Prostate gland (tissue), 2 donors: ENCODE results near the gene DYNLRB2. TPM values are rescaled to one million over a fixed set of nuclear protein-coding genes. Genes with fewer than 3 reads are reported as not detected.

Experiments used
- DNase-seq: peaks from one replicate; pipeline ENCODE4 v3.0.0-alpha.2; 2019; ENCODE audit warnings: low spot score
- H3K27ac ChIP-seq, 2 donors: fragments of 200-600 bp; sonication (generic); 2 replicates each; pipeline ENCODE4 v1.5.1; 2017 to 2019
- H3K27me3 ChIP-seq: fragments of 200-600 bp; sonication (generic); replicated peaks from 2 replicates; pipeline ENCODE4 v1.5.1; 2019; ENCODE audit not compliant: insufficient read depth
- H3K36me3 ChIP-seq, 2 donors: fragments of 200-600 bp; sonication (generic); 1 replicate in 1 of 2; 2 replicates in 1 of 2; pipeline versions ENCODE4 v1.5.1 to v1.8.1; 2017 to 2019
- H3K4me1 ChIP-seq: fragments of 200-600 bp; sonication (generic); replicated peaks from 2 replicates; pipeline ENCODE4 v1.5.1; 2019
- H3K4me3 ChIP-seq, 2 donors: fragments of 200-600 bp; sonication (generic); 2 replicates each; pipeline ENCODE4 v1.5.1; 2017 to 2019
- H3K9me3 ChIP-seq: fragments of 200-600 bp; sonication (generic); 2 replicates; pipeline ENCODE4 v1.5.1; 2017
- POLR2A ChIP-seq: fragments of 450-650 bp; IDR thresholded peaks from one replicate; pipeline ENCODE4 v1.6.1; 2016; ENCODE audit warnings: antibody characterized with exemption, mild to moderate bottlenecking
- POLR2AphosphoS5 ChIP-seq: sonication (generic); formaldehyde crosslinking; IDR thresholded peaks from one replicate; pipeline ENCODE4 v1.6.1; 2017; ENCODE audit warnings: antibody characterized with exemption
- WGBS: methylation state at CpG from one replicate; pipeline ENCODE4 v1.1.5; 2018; 5-methylcytosine and 5-hydroxymethylcytosine counted together
- intact Hi-C: fragments of 100-400 bp; cut with DNase I; formaldehyde crosslinking; loops from one replicate; pipeline ENCODE4 v1.14.2; 2022
- total RNA-seq, 2 donors: library from RNA; depleted of rRNA; stranded (reverse); fragments of >200 nt; gene quantifications; one replicate each; pipeline ENCODE4 v1.1.0, GENCODE V29; 2016
- TF ChIP-seq, protein P1 (sequence below), 4 experiments: fragments of 200-600 bp in 2 of 4; fragments of 450-650 bp in 2 of 4; sonication (generic) in 2 of 4; IDR thresholded peaks; 1 replicate in 3 of 4; 2 replicates in 1 of 4; pipeline ENCODE4 v1.5.1; 2016 to 2019; ENCODE audit warnings: antibody characterized with exemption in 4 of 4, mild to moderate bottlenecking in 2 of 4, moderate library complexity in 2 of 4

The DYNLRB2 gene
- total RNA-seq, 2 donors from 2014 or later: 4.6 to 43.5 TPM

DNA sequence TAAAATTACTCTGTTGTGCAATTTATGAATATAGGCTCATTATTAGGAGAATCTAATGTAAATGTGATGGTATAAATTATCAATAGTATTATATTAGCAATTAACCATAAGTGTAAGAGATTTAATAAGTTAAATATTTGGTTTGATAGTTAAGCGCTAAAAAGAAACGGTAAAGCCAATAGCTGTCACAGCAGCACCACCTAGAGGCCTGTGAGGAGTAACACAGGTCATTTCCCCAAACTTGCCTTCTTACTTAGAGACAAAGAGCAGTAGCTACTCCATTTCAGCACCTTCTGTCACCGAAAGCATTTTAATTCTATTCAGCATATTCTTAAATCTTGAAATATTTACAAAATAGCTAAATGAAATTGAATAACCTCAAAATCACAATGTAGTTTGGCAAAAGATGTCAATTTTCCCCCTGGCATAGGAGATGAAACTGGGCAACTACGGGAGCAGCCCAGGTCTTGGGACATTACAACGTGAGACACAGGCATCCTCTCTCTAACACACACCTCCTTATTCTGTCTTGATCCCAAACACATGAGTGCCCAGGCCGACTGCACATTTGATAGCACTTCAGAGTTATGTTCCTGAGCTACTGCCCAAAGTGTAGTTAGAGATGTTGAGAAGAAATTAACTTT lies 14.3 kb upstream of the DYNLRB2 start:
- TF ChIP-seq POLR2A (no peak), POLR2AphosphoS5 (peak; percentile 6)
- TF ChIP-seq, protein P1, sequence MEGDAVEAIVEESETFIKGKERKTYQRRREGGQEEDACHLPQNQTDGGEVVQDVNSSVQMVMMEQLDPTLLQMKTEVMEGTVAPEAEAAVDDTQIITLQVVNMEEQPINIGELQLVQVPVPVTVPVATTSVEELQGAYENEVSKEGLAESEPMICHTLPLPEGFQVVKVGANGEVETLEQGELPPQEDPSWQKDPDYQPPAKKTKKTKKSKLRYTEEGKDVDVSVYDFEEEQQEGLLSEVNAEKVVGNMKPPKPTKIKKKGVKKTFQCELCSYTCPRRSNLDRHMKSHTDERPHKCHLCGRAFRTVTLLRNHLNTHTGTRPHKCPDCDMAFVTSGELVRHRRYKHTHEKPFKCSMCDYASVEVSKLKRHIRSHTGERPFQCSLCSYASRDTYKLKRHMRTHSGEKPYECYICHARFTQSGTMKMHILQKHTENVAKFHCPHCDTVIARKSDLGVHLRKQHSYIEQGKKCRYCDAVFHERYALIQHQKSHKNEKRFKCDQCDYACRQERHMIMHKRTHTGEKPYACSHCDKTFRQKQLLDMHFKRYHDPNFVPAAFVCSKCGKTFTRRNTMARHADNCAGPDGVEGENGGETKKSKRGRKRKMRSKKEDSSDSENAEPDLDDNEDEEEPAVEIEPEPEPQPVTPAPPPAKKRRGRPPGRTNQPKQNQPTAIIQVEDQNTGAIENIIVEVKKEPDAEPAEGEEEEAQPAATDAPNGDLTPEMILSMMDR (IDR thresholded peaks at IDR 0.05): peak; percentile 28 to 78 (median 62)
- 32% methylated on average over 6 of the region's 6 CpGs for WGBS
- Histone ChIP-seq H3K27me3 (no peaks in the 10 kb centered on the region), H3K4me3 (no peak overlapping the region), H3K27ac (no peak overlapping the region), H3K9me3 (no peaks in the 10 kb centered on the region), H3K4me1 (no peaks in the 10 kb centered on the region), H3K36me3 (no peaks in the 10 kb centered on the region)
- intact Hi-C loops: loop anchor here (10.0 kb wide), 1 partner anchor 922 kb away; the partner anchor contains the start of gene MAF
- peak; percentile 50 for DNase-seq

DNA sequence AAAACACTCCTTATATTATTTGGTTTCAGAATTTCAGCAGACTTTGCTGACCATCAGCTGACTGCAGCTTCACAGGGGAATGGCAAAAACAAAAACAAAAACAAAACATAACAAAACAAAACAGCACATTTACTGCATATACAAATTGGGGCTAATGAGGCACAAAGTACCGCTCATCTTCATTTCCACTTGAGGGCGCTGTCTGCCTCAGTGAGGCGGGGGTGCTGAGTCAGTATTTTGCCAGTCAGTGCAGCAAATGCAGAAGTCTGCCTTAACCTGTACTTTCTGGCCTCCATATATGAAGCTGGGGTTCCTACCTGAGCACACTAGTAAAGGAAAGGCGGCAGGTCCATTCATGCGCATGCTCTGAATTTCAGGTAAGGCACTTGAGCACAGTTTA lies 13.5 kb upstream of the DYNLRB2 start:
- intact Hi-C loops: loop anchor here (10.0 kb wide), 1 partner anchor 922 kb away; the partner anchor contains the start of gene MAF
- no peak for TF ChIP-seq POLR2AphosphoS5
- TF ChIP-seq, protein P1 (IDR thresholded peaks at IDR 0.05): peak in 3 of 4 experiments; percentile 40 to 53 (median 45)
- no peak for TF ChIP-seq POLR2A
- 57% methylated on average over 5 of the region's 5 CpGs for WGBS
- Histone ChIP-seq H3K4me1 (no peaks in the 10 kb centered on the region), H3K4me3 (no peak overlapping the region), H3K27me3 (no peaks in the 10 kb centered on the region), H3K27ac (no peak overlapping the region), H3K36me3 (no peaks in the 10 kb centered on the region), H3K9me3 (no peaks in the 10 kb centered on the region)
- no peak for DNase-seq

DNA sequence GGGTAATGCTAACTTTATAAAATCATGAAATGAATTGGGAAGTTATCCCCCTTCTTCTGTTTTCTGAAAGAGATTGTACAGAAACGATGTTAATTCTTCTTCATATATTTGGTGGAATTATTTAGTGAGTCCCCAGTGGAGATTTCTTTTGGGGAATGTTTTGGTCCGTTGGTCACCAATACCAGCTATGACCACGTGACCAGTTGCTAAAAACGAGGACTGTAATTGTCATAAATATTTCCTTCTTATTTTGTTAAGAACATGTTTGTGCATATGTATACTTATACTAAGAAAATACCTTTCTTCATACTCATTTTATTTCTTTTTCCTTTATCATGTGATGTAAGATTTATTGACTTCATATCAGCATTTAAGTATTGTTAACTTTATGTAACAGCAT lies 10.3 kb upstream of the DYNLRB2 start:
- Histone ChIP-seq H3K4me1 (no peaks in the 10 kb centered on the region), H3K27ac (no peak overlapping the region), H3K27me3 (no peaks in the 10 kb centered on the region), H3K36me3 (no peaks in the 10 kb centered on the region), H3K4me3 (no peak overlapping the region), H3K9me3 (no peaks in the 10 kb centered on the region)
- no peak for TF ChIP-seq POLR2AphosphoS5
- WGBS: 73% methylated on average over 4 of the region's 4 CpGs
- no peak for DNase-seq
- intact Hi-C loops: no loop called here

DNA sequence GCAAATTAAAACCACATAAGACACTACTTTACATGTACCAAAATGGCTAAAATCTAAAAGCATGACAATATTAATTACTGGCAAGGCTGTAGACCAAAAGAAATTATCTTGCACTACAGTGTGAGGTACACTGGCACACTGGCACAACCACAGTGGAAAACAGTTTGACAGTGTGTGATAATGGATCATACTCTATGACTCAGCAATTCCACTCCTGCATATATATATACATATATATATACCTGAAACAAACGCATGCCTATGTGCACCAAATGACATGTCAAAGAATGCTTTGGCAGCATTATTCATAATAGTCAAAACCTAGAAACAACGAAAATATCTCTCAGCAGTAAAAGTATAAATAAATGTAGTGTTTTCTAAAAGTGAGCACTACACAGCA lies 4.6 kb upstream of the DYNLRB2 start:
- H3K36me3 ChIP-seq: no peaks in the 10 kb centered on the region
- no peak for DNase-seq
- H3K27ac ChIP-seq: no peak overlapping the region
- H3K4me3 ChIP-seq: no peak overlapping the region
- 50% methylated on average over 2 of the region's 2 CpGs for WGBS
- TF ChIP-seq POLR2A: no peak
- TF ChIP-seq, protein P1 (IDR thresholded peaks at IDR 0.05): no peak
- TF ChIP-seq POLR2AphosphoS5: no peak
- H3K4me1 ChIP-seq: no peaks in the 10 kb centered on the region
- H3K9me3 ChIP-seq: no peaks in the 10 kb centered on the region
- intact Hi-C loops: no loop called here
- no peaks in the 10 kb centered on the region for H3K27me3 ChIP-seq

DNA sequence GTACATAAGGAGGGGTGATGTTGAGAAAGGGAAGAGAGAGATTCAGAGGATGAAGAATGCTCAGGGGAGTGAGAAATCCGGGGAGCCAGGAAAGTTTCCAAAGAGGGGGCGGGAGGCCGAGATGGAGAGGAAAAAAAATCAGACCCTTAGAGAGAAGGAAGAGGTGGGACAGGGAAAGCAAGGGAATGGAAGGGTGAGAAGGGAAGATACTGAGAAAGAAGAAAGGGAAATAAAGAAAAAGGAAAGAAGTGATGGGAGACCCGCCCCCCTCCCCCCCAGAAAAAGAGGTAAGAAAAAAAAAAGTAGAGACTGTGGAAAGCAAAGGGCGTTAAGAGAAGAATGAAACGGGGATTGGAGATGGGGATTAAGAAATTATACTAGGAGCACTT lies 507 bp downstream of the DYNLRB2 start:
- 22% methylated on average over 6 of the region's 6 CpGs for WGBS
- no peaks in the 10 kb centered on the region for H3K9me3 ChIP-seq
- peak overlapping the region; percentile 62 to 64 for H3K4me3 ChIP-seq
- no peaks in the 10 kb centered on the region for H3K4me1 ChIP-seq
- no peaks in the 10 kb centered on the region for H3K27me3 ChIP-seq
- H3K36me3 ChIP-seq: no peaks in the 10 kb centered on the region
- DNase-seq: no peak
- intact Hi-C loops: no loop called here
- TF ChIP-seq POLR2AphosphoS5 (no peak), POLR2A (no peak)
- TF ChIP-seq, protein P1 (IDR thresholded peaks at IDR 0.05): no peak
- peak overlapping the region; percentile 64 to 68 for H3K27ac ChIP-seq
